HFF-Myc (cell line): Measurements from ENCODE around the gene MGAT5.
A peak's percentile ranks its signal among the peaks of the same experiment; 100 is the strongest.

Experiments
- DNase-seq: peaks from one replicate; pipeline ENCODE4 v3.0.0-alpha.2; 2011; ENCODE audit warnings: low read depth; ENCODE audit errors: extremely low read depth
- H3K4me3 ChIP-seq: replicated peaks from 2 replicates; pipeline ENCODE4 v1.5.1; 2011; ENCODE audit warnings: low read depth, mild to moderate bottlenecking, control low read depth, low read length
- TF ChIP-seq, protein P1 (sequence below): IDR thresholded peaks from 2 replicates; pipeline ENCODE4 v1.5.1; 2012; ENCODE audit warnings: mild to moderate bottlenecking, low read depth, low read length, control low read depth; ENCODE audit errors: missing control alignments

The MGAT5 gene, protein sequence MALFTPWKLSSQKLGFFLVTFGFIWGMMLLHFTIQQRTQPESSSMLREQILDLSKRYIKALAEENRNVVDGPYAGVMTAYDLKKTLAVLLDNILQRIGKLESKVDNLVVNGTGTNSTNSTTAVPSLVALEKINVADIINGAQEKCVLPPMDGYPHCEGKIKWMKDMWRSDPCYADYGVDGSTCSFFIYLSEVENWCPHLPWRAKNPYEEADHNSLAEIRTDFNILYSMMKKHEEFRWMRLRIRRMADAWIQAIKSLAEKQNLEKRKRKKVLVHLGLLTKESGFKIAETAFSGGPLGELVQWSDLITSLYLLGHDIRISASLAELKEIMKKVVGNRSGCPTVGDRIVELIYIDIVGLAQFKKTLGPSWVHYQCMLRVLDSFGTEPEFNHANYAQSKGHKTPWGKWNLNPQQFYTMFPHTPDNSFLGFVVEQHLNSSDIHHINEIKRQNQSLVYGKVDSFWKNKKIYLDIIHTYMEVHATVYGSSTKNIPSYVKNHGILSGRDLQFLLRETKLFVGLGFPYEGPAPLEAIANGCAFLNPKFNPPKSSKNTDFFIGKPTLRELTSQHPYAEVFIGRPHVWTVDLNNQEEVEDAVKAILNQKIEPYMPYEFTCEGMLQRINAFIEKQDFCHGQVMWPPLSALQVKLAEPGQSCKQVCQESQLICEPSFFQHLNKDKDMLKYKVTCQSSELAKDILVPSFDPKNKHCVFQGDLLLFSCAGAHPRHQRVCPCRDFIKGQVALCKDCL

DNA sequence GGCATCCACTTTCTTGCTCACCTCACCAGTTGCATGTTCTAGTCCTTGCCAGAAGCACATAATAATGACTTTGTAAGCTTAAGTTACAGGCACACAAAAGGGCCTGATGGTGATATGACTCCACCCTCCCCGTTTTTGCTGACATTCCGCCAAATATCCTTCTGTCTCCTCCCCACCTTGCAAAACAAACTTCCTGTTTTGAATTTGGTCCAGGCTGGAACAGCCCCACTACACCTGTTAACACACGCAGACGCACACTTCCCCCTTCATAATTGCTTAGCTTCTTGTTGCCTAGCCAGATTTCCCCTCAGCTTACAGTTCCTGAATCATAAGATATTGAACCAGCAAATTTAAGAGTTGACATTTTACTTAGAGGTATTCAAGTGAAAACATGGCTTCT is at the start of gene MGAT5:
MGAT5 (plus strand) TSS at position 269 of the 400 bp plus-strand sequence. CDS start 332 bp downstream, outside the sequence.
- TF ChIP-seq, protein P1, sequence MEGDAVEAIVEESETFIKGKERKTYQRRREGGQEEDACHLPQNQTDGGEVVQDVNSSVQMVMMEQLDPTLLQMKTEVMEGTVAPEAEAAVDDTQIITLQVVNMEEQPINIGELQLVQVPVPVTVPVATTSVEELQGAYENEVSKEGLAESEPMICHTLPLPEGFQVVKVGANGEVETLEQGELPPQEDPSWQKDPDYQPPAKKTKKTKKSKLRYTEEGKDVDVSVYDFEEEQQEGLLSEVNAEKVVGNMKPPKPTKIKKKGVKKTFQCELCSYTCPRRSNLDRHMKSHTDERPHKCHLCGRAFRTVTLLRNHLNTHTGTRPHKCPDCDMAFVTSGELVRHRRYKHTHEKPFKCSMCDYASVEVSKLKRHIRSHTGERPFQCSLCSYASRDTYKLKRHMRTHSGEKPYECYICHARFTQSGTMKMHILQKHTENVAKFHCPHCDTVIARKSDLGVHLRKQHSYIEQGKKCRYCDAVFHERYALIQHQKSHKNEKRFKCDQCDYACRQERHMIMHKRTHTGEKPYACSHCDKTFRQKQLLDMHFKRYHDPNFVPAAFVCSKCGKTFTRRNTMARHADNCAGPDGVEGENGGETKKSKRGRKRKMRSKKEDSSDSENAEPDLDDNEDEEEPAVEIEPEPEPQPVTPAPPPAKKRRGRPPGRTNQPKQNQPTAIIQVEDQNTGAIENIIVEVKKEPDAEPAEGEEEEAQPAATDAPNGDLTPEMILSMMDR, result no peak
- H3K4me3 ChIP-seq, result no peak within 1 kb of the TSS
- DNase-seq, result no peak

DNA sequence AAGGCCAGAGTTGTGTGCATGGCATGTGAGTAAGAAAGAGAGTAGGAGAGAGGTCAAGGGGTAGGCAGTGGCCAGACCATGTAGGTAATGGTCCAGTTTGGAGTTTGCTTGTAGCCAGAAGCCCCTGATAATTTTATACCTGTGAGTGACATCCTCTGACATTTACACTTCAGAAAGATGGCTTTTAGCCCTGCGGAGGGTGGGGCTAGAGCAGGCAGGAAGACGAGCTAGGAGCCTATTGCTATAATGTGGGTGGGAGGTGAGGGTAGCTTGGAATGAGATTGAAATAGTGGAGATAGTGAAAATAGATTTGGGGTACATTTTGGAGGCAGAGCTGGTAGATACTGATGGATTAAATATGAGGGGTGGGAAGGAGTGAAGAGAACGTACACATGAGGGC is 48.8 kb upstream of the MGAT5 start:
- TF ChIP-seq, protein P1, result no peak
- no peak overlapping the region for H3K4me3 ChIP-seq

DNA sequence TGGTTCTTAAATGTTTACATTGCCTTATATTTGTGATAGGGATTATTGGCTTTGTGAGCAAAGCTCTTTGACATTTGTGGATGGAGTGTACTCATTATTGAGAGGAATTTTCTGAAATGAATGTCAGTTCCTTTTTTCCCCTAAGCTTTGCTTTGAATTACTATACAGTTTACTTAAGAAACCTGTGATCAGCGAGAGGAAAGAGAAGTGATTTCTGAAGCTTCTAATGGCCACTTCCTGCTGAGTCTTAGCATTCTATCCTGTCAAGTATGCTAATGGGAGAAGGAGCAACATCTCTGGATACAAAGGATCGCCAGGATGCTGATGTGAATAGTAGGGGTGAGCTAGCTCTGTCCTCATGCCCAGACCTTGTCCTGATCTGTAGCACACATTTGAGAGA is 47.8 kb upstream of the MGAT5 start:
- TF ChIP-seq, protein P1, result no peak
- no peak for DNase-seq
- no peak overlapping the region for H3K4me3 ChIP-seq

More for the DNA sequence above, 48.8 kb upstream of the MGAT5 start:
- DNase-seq, result no peak

DNA sequence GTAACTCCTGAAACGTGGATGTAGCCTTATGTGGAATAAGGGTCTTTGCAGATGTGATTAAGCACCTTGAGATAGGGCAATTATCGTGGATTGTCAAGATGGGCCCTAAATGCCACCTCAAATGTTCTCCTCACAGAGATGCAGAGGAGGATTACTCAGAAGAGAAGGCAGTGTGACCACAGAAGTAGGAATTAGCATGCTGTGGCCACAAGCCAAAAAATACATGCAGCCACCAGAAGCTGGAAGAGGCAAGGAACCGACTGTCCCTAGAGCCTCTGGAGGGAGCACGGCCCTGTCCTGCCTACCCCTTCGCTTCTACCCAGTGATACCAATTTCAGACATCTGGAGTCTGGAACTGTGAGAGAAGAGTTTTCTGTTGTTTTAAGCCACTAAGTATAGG is 47.3 kb upstream of the MGAT5 start:
- H3K4me3 ChIP-seq, result no peak overlapping the region
- DNase-seq, result no peak
- TF ChIP-seq, protein P1, result no peak

DNA sequence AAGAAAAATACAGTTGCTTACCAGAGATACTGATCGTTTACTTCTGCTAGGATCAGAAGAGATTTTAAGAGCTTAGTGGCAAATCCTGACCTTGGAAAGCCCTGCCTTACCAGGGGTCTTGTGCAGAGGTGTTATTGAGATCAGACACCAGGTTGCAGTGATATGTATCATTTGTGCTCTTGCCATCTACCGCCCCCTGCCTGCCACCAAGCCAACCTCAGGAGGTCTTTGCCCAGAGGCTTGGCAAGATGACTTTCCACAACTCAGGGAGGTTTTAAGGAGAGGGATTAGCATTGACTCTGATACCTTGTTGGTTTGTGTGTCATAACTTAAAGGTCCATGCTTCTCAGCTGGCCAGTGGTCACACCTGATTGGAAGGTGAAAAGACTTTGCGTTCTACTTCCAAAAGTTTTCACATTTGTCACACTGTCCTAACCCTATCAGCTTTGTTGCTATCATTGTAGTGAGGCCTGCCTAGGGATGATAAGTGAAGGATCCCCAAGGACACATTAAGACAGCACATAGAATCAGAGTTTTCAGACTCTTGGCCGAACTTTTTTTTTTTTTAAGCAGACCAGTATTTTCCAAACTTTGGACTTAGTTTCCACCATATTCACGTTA is 46.2 kb upstream of the MGAT5 start:
- DNase-seq, result no peak
- TF ChIP-seq, protein P1, result peak; percentile 79
- H3K4me3 ChIP-seq, result no peak overlapping the region

DNA sequence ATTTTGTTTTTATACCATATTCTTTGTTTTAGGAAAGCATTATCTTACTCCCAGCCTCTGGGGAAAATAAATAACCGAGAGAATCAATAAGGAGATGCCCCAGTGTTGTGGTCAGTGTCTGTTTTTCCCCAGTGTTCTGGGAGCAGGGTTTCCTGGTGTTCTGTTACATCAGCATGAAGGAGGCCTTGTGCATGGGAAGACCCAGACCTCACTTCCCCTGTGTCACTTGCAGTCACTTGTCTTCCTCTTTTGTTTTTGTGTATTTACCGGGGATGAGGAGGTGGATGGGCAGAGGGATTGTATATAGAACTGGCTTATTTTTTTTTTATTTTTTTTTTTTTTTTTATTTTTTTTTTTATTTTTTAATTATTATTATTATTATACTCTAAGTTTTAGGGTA is 45.0 kb upstream of the MGAT5 start:
- DNase-seq, result no peak
- no peak overlapping the region for H3K4me3 ChIP-seq
- TF ChIP-seq, protein P1, result no peak
